Karpas-422 (cell line): ENCODE data around the gene DCAKD. TPM values are rescaled to one million over a fixed set of nuclear protein-coding genes. Genes with fewer than 3 reads are reported as not detected.

Source experiments
- DNase-seq: peaks from one replicate; pipeline ENCODE4 v3.0.0-alpha.2; 2015
- H2AFZ ChIP-seq: fragments of 200-600 bp; sonication (generic); 2 replicates; pipeline ENCODE4 v1.6.1; 2014; ENCODE audit warnings: antibody characterized with exemption, low read length, mixed read lengths
- H3K27ac ChIP-seq: fragments of 200-600 bp; sonication (generic); 2 replicates; pipeline ENCODE4 v1.5.1; 2014; ENCODE audit warnings: mild to moderate bottlenecking, low read length, moderate library complexity
- H3K27me3 ChIP-seq: fragments of 200-600 bp; sonication (generic); 2 replicates; pipeline ENCODE4 v1.6.1; 2014; ENCODE audit warnings: low read length, mixed read lengths
- H3K36me3 ChIP-seq: fragments of 200-600 bp; sonication (generic); 2 replicates; pipeline ENCODE4 v1.6.1; 2014; ENCODE audit warnings: low read length, mixed read lengths; ENCODE audit not compliant: insufficient read depth
- H3K4me1 ChIP-seq: fragments of 200-600 bp; sonication (generic); 2 replicates; pipeline ENCODE4 v1.6.1; 2014; ENCODE audit warnings: mild to moderate bottlenecking, low read length, mixed read lengths
- H3K4me2 ChIP-seq: fragments of 200-600 bp; sonication (generic); 2 replicates; pipeline ENCODE4 v1.6.1; 2014; ENCODE audit warnings: low read length, low read depth, mild to moderate bottlenecking; ENCODE audit not compliant: poor library complexity, severe bottlenecking
- H3K4me3 ChIP-seq: fragments of 200-600 bp; sonication (generic); 2 replicates; pipeline ENCODE4 v1.5.1; 2014; ENCODE audit warnings: mild to moderate bottlenecking, antibody characterized with exemption, low read length, mixed read lengths
- H3K79me2 ChIP-seq: fragments of 200-600 bp; sonication (generic); 2 replicates; pipeline ENCODE4 v1.6.1; 2014; ENCODE audit warnings: mild to moderate bottlenecking, low read length, mixed read lengths
- H3K9ac ChIP-seq: fragments of 200-600 bp; sonication (generic); 2 replicates; pipeline ENCODE4 v1.6.0; 2014; ENCODE audit warnings: low read length
- H3K9me2 ChIP-seq: fragments of 200-600 bp; sonication (generic), shearing (Covaris generic); replicated peaks from 2 replicates; pipeline ENCODE4 v1.6.0; 2014; ENCODE audit warnings: mild to moderate bottlenecking, low read length, moderate library complexity; ENCODE audit not compliant: insufficient read depth
- H3K9me3 ChIP-seq: fragments of 300-700, 200-600 bp; sonication (generic); 2 replicates; pipeline ENCODE4 v1.6.1; 2014; ENCODE audit warnings: low read length, mixed read lengths
- H4K20me1 ChIP-seq: fragments of 200-600 bp; sonication (generic); 2 replicates; pipeline ENCODE4 v1.6.1; 2014; ENCODE audit warnings: mild to moderate bottlenecking, antibody characterized with exemption, low read length, low read depth; ENCODE audit not compliant: insufficient read depth
- total RNA-seq: library from RNA; depleted of rRNA; stranded (reverse); fragments of >200 nt; shearing (Covaris generic); gene quantifications from 2 replicates; pipeline ENCODE4 v1.2.3, GENCODE V29; 2014; ENCODE audit warnings: low replicate concordance

Gene DCAKD
- total RNA-seq, 1 experiment from 2014 or later = 29.4 TPM

- Histone ChIP-seq H3K27ac (no peak overlapping the region), H3K4me2 (no peak overlapping the region), H3K9me2 (no peaks in the 10 kb centered on the region), H3K36me3 (no peaks in the 10 kb centered on the region), H3K4me1 (peaks cover 5% of the 10 kb centered on the region), H3K9me3 (no peaks in the 10 kb centered on the region), H3K79me2 (no peaks in the 10 kb centered on the region), H2AFZ (no peak overlapping the region), H4K20me1 (no peaks in the 10 kb centered on the region), H3K4me3 (no peak overlapping the region), H3K27me3 (no peaks in the 10 kb centered on the region), H3K9ac (no peak overlapping the region)
- DNase-seq = peak; percentile 52
Measured at GRCh38 chr17:44988044-44988942, 63.1 kb downstream of the DCAKD start.

GRCh38 chr17:44983563-44983962 lies 67.9 kb downstream of the DCAKD start:
- no peak overlapping the region for H2AFZ ChIP-seq
- H3K4me1 ChIP-seq = peaks cover 3% of the 10 kb centered on the region
- H3K4me3 ChIP-seq = no peak overlapping the region
- DNase-seq = no peak
- no peak overlapping the region for H3K9ac ChIP-seq
- H3K9me2 ChIP-seq = no peaks in the 10 kb centered on the region
- no peaks in the 10 kb centered on the region for H3K79me2 ChIP-seq
- H3K9me3 ChIP-seq = no peaks in the 10 kb centered on the region
- H3K27me3 ChIP-seq = no peaks in the 10 kb centered on the region
- H3K4me2 ChIP-seq = no peak overlapping the region
- no peak overlapping the region for H3K27ac ChIP-seq
- no peaks in the 10 kb centered on the region for H4K20me1 ChIP-seq
- H3K36me3 ChIP-seq = no peaks in the 10 kb centered on the region

- Histone ChIP-seq H3K9ac (no peak overlapping the region), H3K4me1 (no peaks in the 10 kb centered on the region), H3K27ac (no peak overlapping the region), H3K4me3 (no peak overlapping the region), H2AFZ (no peak overlapping the region), H3K36me3 (no peaks in the 10 kb centered on the region), H3K79me2 (no peaks in the 10 kb centered on the region), H3K9me3 (no peaks in the 10 kb centered on the region), H3K27me3 (no peaks in the 10 kb centered on the region), H3K9me2 (no peaks in the 10 kb centered on the region), H3K4me2 (no peak overlapping the region), H4K20me1 (no peaks in the 10 kb centered on the region)
- DNase-seq = no peak
Measured at GRCh38 chr17:44982113-44982702, 69.2 kb downstream of the DCAKD start.

GRCh38 chr17:44981221-44981968 lies 70.0 kb downstream of the DCAKD start:
- no peaks in the 10 kb centered on the region for H3K9me3 ChIP-seq
- no peaks in the 10 kb centered on the region for H4K20me1 ChIP-seq
- no peaks in the 10 kb centered on the region for H3K4me1 ChIP-seq
- no peaks in the 10 kb centered on the region for H3K9me2 ChIP-seq
- H3K27me3 ChIP-seq = no peaks in the 10 kb centered on the region
- H3K79me2 ChIP-seq = no peaks in the 10 kb centered on the region
- DNase-seq = no peak
- H3K9ac ChIP-seq = no peak overlapping the region
- H3K27ac ChIP-seq = no peak overlapping the region
- no peak overlapping the region for H3K4me2 ChIP-seq
- H3K4me3 ChIP-seq = no peak overlapping the region
- H3K36me3 ChIP-seq = no peaks in the 10 kb centered on the region
- no peak overlapping the region for H2AFZ ChIP-seq

GRCh38 chr17:44979426-44979995 lies 71.9 kb downstream of the DCAKD start:
- Histone ChIP-seq H3K36me3 (no peaks in the 10 kb centered on the region), H3K9me3 (no peaks in the 10 kb centered on the region), H3K4me1 (no peaks in the 10 kb centered on the region), H3K27ac (no peak overlapping the region), H2AFZ (no peak overlapping the region), H4K20me1 (no peaks in the 10 kb centered on the region), H3K79me2 (no peaks in the 10 kb centered on the region), H3K4me2 (no peak overlapping the region), H3K4me3 (no peak overlapping the region), H3K27me3 (no peaks in the 10 kb centered on the region), H3K9ac (no peak overlapping the region), H3K9me2 (no peaks in the 10 kb centered on the region)
- DNase-seq = no peak

- DNase-seq = no peak
- Histone ChIP-seq H3K27ac (no peak overlapping the region), H3K9me2 (no peaks in the 10 kb centered on the region), H3K79me2 (no peaks in the 10 kb centered on the region), H4K20me1 (no peaks in the 10 kb centered on the region), H3K4me3 (no peak overlapping the region), H3K36me3 (no peaks in the 10 kb centered on the region), H3K9ac (no peak overlapping the region), H2AFZ (no peak overlapping the region), H3K9me3 (no peaks in the 10 kb centered on the region), H3K27me3 (no peaks in the 10 kb centered on the region), H3K4me1 (no peaks in the 10 kb centered on the region), H3K4me2 (no peak overlapping the region)
Measured at GRCh38 chr17:44978807-44979206, 72.6 kb downstream of the DCAKD start.

- Histone ChIP-seq H3K9me3 (no peaks in the 10 kb centered on the region), H3K27ac (no peak overlapping the region), H3K27me3 (no peaks in the 10 kb centered on the region), H3K4me1 (no peaks in the 10 kb centered on the region), H3K79me2 (no peaks in the 10 kb centered on the region), H2AFZ (no peak overlapping the region), H3K36me3 (no peaks in the 10 kb centered on the region), H3K9me2 (no peaks in the 10 kb centered on the region), H3K4me2 (no peak overlapping the region), H3K4me3 (no peak overlapping the region), H4K20me1 (no peaks in the 10 kb centered on the region), H3K9ac (no peak overlapping the region)
- DNase-seq = no peak
Measured at GRCh38 chr17:44977814-44978550, 73.5 kb downstream of the DCAKD start.
